Measurements from ENCODE around the gene RBFOX2. TPM values are rescaled to one million over a fixed set of nuclear protein-coding genes. Genes with fewer than 3 reads are reported as not detected.
A peak's percentile ranks its signal among the peaks of the same experiment; 100 is the strongest.

Gene RBFOX2
- total and polyA plus RNA-seq, 4 donors = 29.9 to 152 (median 80.0) TPM

DNA sequence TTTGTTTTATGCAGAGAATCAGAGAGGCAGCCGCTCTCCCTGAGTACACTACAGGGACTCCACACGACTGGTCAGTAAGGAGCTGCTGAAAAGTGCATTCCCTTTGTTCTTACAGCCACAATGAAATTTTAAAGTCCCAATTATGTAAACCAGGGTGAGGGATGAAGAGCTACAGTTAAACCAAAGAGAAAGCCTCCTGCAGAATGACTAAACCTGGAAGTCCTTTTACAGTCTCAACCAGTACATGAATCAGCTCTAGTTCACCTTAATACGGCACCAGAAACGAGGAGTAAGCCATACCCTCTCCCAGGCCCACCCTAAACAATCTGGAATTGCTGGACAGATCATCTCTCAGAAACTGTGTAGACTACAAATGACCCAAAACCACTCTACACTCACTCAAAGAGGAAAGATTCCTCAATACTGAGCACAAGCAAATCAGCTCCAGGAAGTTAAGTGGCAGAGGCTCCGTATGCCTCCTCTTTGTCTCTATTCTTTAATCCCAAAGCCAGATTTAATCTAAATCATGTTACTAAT is 113.1 kb downstream of the RBFOX2 start:
- Histone ChIP-seq H3K27me3 (ENCODE audit: control insufficient read depth in 1 of 2, insufficient read depth in 2 of 2, low read length in 1 of 2) (no peaks in the 10 kb centered on the region), H3K9me3 (ENCODE audit: control insufficient read depth, low read length) (no peaks in the 10 kb centered on the region), H3K4me1 (ENCODE audit: control insufficient read depth in 1 of 2, insufficient read depth in 2 of 2, low read length in 2 of 2) (peaks cover 0 to 6% of the 10 kb centered on the region in 2 donors), H3K36me3 (ENCODE audit: control insufficient read depth in 1 of 2, insufficient read depth in 2 of 2, low read length in 1 of 2) (no peaks in the 10 kb centered on the region), H3K4me3 (ENCODE audit: low read length in 2 of 2) (peak overlapping the region in 1 of 2 donors; percentile 58), H3K27ac (ENCODE audit: low read depth in 1 of 2, low read length in 2 of 2) (peak overlapping the region; percentile 35 to 62)
- DNase-seq (no peak), ATAC-seq (ENCODE audit: low FRiP score) (no peak)
- intact Hi-C loops (cut with DNase I) = loop anchor here in 1 of 2 donors (10.0 kb wide), 1 partner anchor 151 kb away; no protein-coding TSS in a partner anchor
- 5 to 7% methylated on average over 5 of the region's 5 CpGs for WGBS, 2 donors

DNA sequence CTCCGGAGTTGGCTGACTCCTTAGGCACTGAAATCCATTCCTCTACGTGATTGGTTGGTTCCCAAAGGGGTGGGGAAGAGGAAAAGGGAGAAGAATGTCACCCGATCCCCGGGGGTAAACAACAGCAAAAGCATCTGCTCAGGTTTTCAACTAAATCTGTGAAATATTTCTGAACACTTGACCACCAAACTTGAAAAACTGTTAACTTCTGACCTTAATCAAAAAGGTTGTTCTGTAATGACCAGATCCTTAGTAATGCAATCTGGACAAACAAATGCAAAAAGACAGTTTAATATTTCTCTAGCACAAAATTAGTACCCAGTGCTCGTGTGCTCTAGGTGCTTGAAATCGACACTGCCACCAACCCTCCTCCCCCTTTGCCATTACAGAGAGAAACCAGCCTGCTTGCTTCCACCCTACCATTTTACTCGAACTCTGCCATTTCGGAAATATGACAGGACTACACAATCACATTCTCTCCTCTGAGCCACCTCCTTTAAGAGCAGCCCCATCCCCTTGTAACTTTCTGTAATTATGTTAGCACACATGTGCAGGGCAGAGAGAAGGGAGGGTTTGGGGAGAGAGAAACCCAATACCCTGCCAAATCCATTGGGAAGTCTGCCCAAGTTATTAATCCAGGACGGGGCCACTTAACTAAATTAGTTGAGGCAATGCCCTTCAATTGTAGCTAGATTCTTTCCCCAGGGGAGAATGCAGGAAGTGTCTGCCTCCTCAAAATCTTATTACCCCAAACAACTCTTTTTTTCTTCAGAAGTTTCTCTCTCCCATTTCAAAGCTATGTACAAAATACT is 113.8 kb downstream of the RBFOX2 start:
- peak in 1 of 2 donors; percentile 61 for DNase-seq

DNA sequence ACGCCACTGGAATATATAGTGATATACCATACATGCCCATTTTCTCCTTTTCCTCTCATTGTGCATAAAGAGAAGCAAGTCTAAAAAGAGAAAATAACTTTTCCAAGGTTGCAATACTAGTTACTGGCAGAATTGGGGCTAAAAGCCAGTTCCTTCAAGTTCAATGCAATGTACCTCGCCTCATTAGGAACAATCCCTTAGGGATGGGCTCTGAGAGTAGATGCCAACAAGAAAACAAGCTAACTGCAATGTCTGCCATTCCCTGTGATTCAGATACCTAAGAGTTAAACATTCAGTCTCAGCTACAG is 114.3 kb downstream of the RBFOX2 start:
- no peak for ATAC-seq (ENCODE audit: low FRiP score)
- WGBS, 2 donors = 6% methylated on average over 2 of the region's 2 CpGs
- Histone ChIP-seq H3K27ac (ENCODE audit: low read depth in 1 of 2, low read length in 2 of 2) (peak overlapping the region in 1 of 2 donors; percentile 65), H3K9me3 (ENCODE audit: control insufficient read depth, low read length) (no peaks in the 10 kb centered on the region), H3K4me1 (ENCODE audit: control insufficient read depth in 1 of 2, insufficient read depth in 2 of 2, low read length in 2 of 2) (peaks cover 0 to 9% of the 10 kb centered on the region in 2 donors), H3K27me3 (ENCODE audit: control insufficient read depth in 1 of 2, insufficient read depth in 2 of 2, low read length in 1 of 2) (no peaks in the 10 kb centered on the region), H3K4me3 (ENCODE audit: low read length in 2 of 2) (peak overlapping the region; percentile 26 to 58), H3K36me3 (ENCODE audit: control insufficient read depth in 1 of 2, insufficient read depth in 2 of 2, low read length in 1 of 2) (no peaks in the 10 kb centered on the region)
- DNase-seq = no peak
- intact Hi-C loops (cut with DNase I) = loop anchor here (5.0 to 10.0 kb wide), 3 partner anchors 77 to 152 kb away; no protein-coding TSS in a partner anchor

More for the DNA sequence above, 113.8 kb downstream of the RBFOX2 start:
- ATAC-seq (ENCODE audit: low FRiP score) = peak; percentile 89
- Histone ChIP-seq H3K9me3 (ENCODE audit: control insufficient read depth, low read length) (no peaks in the 10 kb centered on the region), H3K4me1 (ENCODE audit: control insufficient read depth in 1 of 2, insufficient read depth in 2 of 2, low read length in 2 of 2) (peaks cover 0 to 9% of the 10 kb centered on the region in 2 donors), H3K27ac (ENCODE audit: low read depth in 1 of 2, low read length in 2 of 2) (peak overlapping the region; percentile 39 to 82), H3K36me3 (ENCODE audit: control insufficient read depth in 1 of 2, insufficient read depth in 2 of 2, low read length in 1 of 2) (no peaks in the 10 kb centered on the region), H3K27me3 (ENCODE audit: control insufficient read depth in 1 of 2, insufficient read depth in 2 of 2, low read length in 1 of 2) (no peaks in the 10 kb centered on the region), H3K4me3 (ENCODE audit: low read length in 2 of 2) (peak overlapping the region; percentile 58 to 86)
- intact Hi-C loops (cut with DNase I) = loop anchor here (5.0 to 10.0 kb wide), 3 partner anchors 78 to 153 kb away; no protein-coding TSS in a partner anchor
- 1% methylated on average over 9 of the region's 9 CpGs for WGBS, 2 donors

DNA sequence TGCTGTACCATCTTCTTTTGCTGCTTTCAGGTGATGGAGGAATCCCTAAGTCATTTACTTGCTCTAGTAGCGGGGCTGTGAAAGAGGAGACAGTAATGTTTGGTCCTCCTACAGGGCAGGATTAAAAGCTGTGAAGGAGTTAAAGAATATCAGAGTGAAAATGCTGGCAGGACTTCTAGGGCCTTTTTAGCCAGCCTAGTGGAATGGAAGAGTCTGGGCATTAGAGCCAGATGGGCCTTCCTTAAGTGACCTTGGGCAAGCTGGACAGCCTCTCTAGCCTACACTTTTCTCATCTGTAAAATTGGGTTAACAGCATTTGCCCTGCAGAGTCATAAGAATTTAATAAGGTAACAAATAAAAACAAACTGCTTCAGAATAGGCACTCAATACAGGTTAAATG is 114.7 kb downstream of the RBFOX2 start:
- WGBS, 2 donors = 36 to 43% methylated on average over 1 of the region's 1 CpG

DNA sequence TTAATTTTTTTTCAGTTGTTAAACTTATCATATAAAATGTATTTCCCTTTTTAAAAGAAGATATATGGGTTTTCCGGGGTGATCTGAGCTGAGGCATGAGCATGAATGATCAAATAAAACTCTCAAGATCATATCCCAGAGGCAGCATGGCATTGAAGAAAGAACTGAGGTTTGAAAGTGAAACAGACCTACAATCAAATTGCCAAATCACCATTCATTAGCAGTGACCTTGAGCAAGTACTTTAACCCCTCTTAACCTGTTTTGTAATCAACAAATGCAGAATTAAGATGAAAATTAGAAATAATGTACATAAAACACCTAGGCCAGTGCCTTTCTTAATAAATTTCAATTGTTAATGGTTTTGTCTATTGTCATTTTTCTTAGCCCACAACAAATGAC is 116.0 kb downstream of the RBFOX2 start:
- no peaks in the 10 kb centered on the region for H3K9me3 ChIP-seq (ENCODE audit: control insufficient read depth, low read length)
- ATAC-seq (ENCODE audit: low FRiP score) = no peak
- H3K27me3 ChIP-seq (ENCODE audit: control insufficient read depth in 1 of 2, insufficient read depth in 2 of 2, low read length in 1 of 2) = no peaks in the 10 kb centered on the region
- peaks cover 0 to 9% of the 10 kb centered on the region in 2 donors for H3K4me1 ChIP-seq (ENCODE audit: control insufficient read depth in 1 of 2, insufficient read depth in 2 of 2, low read length in 2 of 2)
- no peak overlapping the region for H3K4me3 ChIP-seq (ENCODE audit: low read length in 2 of 2)
- DNase-seq = no peak
- no peaks in the 10 kb centered on the region for H3K36me3 ChIP-seq (ENCODE audit: control insufficient read depth in 1 of 2, insufficient read depth in 2 of 2, low read length in 1 of 2)
- 45 to 54% methylated on average over 1 of the region's 1 CpG for WGBS, 2 donors
- no peak overlapping the region for H3K27ac ChIP-seq (ENCODE audit: low read depth in 1 of 2, low read length in 2 of 2)
- intact Hi-C loops (cut with DNase I) = loop anchor here (5.0 to 10.0 kb wide), 3 partner anchors 75 to 150 kb away; no protein-coding TSS in a partner anchor

More for the DNA sequence above, 114.7 kb downstream of the RBFOX2 start:
- Histone ChIP-seq H3K36me3 (ENCODE audit: control insufficient read depth in 1 of 2, insufficient read depth in 2 of 2, low read length in 1 of 2) (no peaks in the 10 kb centered on the region), H3K27me3 (ENCODE audit: control insufficient read depth in 1 of 2, insufficient read depth in 2 of 2, low read length in 1 of 2) (no peaks in the 10 kb centered on the region), H3K9me3 (ENCODE audit: control insufficient read depth, low read length) (no peaks in the 10 kb centered on the region), H3K4me1 (ENCODE audit: control insufficient read depth in 1 of 2, insufficient read depth in 2 of 2, low read length in 2 of 2) (peaks cover 0 to 9% of the 10 kb centered on the region in 2 donors), H3K4me3 (ENCODE audit: low read length in 2 of 2) (peak overlapping the region in 1 of 2 donors; percentile 58), H3K27ac (ENCODE audit: low read depth in 1 of 2, low read length in 2 of 2) (peak overlapping the region; percentile 61 to 67)
- intact Hi-C loops (cut with DNase I) = loop anchor here (5.0 to 10.0 kb wide), 3 partner anchors 77 to 152 kb away; no protein-coding TSS in a partner anchor
- DNase-seq (no peak), ATAC-seq (ENCODE audit: low FRiP score) (no peak)

DNA sequence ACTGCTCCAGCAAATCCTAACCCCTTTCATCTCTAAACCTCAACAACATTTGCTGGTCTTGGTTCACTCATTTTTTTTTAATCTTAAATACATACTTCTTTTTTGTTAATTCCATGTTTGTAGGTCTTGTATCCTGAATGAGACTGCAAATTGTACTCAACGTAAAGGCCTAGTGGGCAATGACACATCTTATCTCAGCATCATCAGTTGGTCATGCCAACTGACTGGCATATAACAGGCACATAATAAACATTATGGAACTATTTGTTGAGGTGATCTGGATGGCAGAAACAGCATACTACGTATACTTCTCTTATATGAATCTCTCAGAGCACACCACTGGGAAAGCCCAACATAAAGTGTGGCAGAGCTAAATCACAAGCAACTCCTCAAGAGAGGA is 116.7 kb downstream of the RBFOX2 start:
- no peak overlapping the region for H3K4me3 ChIP-seq (ENCODE audit: low read length in 2 of 2)
- no peaks in the 10 kb centered on the region for H3K9me3 ChIP-seq (ENCODE audit: control insufficient read depth, low read length)
- WGBS, 2 donors = 74 to 77% methylated on average over 2 of the region's 2 CpGs
- H3K27me3 ChIP-seq (ENCODE audit: control insufficient read depth in 1 of 2, insufficient read depth in 2 of 2, low read length in 1 of 2) = no peaks in the 10 kb centered on the region
- H3K36me3 ChIP-seq (ENCODE audit: control insufficient read depth in 1 of 2, insufficient read depth in 2 of 2, low read length in 1 of 2) = no peaks in the 10 kb centered on the region
- ATAC-seq (ENCODE audit: low FRiP score) = no peak
- no peak for DNase-seq
- peaks cover 0 to 9% of the 10 kb centered on the region in 2 donors for H3K4me1 ChIP-seq (ENCODE audit: control insufficient read depth in 1 of 2, insufficient read depth in 2 of 2, low read length in 2 of 2)
- intact Hi-C loops (cut with DNase I) = loop anchor here (5.0 to 10.0 kb wide), 3 partner anchors 75 to 150 kb away; no protein-coding TSS in a partner anchor
- H3K27ac ChIP-seq (ENCODE audit: low read depth in 1 of 2, low read length in 2 of 2) = no peak overlapping the region

DNA sequence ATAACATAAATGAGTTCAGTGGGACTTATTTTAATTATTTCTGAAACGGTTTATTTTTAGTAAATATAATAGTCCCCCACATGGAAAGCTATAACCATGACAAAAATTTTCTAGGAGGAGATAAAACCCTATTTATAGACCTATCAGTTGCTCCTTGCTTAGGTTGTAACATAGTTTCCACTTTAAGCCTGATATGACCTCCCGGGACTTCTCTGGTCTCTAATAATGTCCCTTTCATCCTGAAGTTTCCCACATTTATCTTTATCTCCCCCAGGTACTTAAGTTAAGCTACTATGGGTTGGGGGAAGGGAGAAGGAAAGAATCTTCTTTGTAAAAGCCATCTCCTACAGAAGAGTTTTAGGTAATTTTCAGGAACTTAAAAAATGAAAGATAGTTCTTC is 117.7 kb downstream of the RBFOX2 start:
- H3K27me3 ChIP-seq (ENCODE audit: control insufficient read depth in 1 of 2, insufficient read depth in 2 of 2, low read length in 1 of 2) = no peaks in the 10 kb centered on the region
- ATAC-seq (ENCODE audit: low FRiP score) (no peak), DNase-seq (no peak)
- 1 to 4% methylated on average over 2 of the region's 2 CpGs for WGBS, 2 donors
- H3K27ac ChIP-seq (ENCODE audit: low read depth in 1 of 2, low read length in 2 of 2) = no peak overlapping the region
- H3K9me3 ChIP-seq (ENCODE audit: control insufficient read depth, low read length) = no peaks in the 10 kb centered on the region
- H3K4me1 ChIP-seq (ENCODE audit: control insufficient read depth in 1 of 2, insufficient read depth in 2 of 2, low read length in 2 of 2) = peaks cover 0 to 9% of the 10 kb centered on the region in 2 donors
- H3K4me3 ChIP-seq (ENCODE audit: low read length in 2 of 2) = no peak overlapping the region
- H3K36me3 ChIP-seq (ENCODE audit: control insufficient read depth in 1 of 2, insufficient read depth in 2 of 2, low read length in 1 of 2) = no peaks in the 10 kb centered on the region
- intact Hi-C loops (cut with DNase I) = loop anchor here (5.0 to 10.0 kb wide), 3 partner anchors 74 to 149 kb away; no protein-coding TSS in a partner anchor

DNA sequence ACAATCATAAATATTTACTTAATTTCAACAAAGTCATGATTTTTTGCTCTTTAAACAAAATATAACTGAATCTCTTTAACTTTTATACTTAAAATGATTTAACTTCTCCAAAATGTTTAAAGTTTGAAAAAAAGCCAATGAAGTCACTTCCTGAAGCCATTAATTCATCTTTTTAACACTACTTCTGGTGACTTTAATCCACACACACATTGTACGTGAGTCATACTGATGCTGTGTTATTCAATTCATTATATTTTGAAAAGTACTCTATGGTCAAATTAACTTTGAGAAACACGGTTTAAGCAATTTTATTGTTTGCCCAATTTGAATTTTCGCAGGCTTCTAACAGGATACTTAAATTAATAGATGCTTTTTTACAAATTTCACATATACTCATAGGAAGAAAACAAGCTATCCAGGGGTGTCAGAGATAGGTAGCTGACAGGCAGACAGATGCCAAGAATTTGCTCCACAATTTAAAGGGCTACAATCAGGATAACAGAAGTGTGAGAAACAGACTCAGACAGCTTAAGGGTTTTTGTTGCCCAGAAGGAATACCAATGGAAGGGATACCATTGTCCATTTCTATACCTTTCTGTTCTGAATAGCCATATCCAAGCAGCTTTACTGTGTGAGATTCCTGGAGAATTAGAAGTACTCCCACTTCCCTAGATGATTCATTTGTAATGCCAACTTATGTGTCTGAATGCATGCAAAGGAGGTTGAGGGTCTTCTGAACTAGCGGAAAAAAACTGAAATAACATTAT is 118.4 kb downstream of the RBFOX2 start:
- H3K9me3 ChIP-seq (ENCODE audit: control insufficient read depth, low read length) = no peaks in the 10 kb centered on the region
- intact Hi-C loops (cut with DNase I) = loop anchor here (5.0 to 10.0 kb wide), 3 partner anchors 73 to 148 kb away; no protein-coding TSS in a partner anchor
- no peak overlapping the region for H3K27ac ChIP-seq (ENCODE audit: low read depth in 1 of 2, low read length in 2 of 2)
- H3K27me3 ChIP-seq (ENCODE audit: control insufficient read depth in 1 of 2, insufficient read depth in 2 of 2, low read length in 1 of 2) = no peaks in the 10 kb centered on the region
- DNase-seq = no peak
- H3K36me3 ChIP-seq (ENCODE audit: control insufficient read depth in 1 of 2, insufficient read depth in 2 of 2, low read length in 1 of 2) = no peaks in the 10 kb centered on the region
- H3K4me3 ChIP-seq (ENCODE audit: low read length in 2 of 2) = no peak overlapping the region
- 36 to 42% methylated on average over 4 of the region's 4 CpGs for WGBS, 2 donors
- no peak for ATAC-seq (ENCODE audit: low FRiP score)
- H3K4me1 ChIP-seq (ENCODE audit: control insufficient read depth in 1 of 2, insufficient read depth in 2 of 2, low read length in 2 of 2) = peaks cover 0 to 9% of the 10 kb centered on the region in 2 donors

Data from aorta (tissue), 5 donors.